Subcutaneous adipose tissue (tissue), 4 donors: Measurements from ENCODE around the gene PACRG. TPM values are rescaled to one million over a fixed set of nuclear protein-coding genes. Genes with fewer than 3 reads are reported as not detected.

Experiments used
- CTCF ChIP-seq: fragments of 450-650 bp; IDR thresholded peaks from one replicate; pipeline ENCODE4 v1.5.1; 2016; ENCODE audit warnings: low read depth, mild to moderate bottlenecking, control low read depth, antibody characterized with exemption, moderate library complexity
- total RNA-seq, 4 donors: library from RNA; depleted of rRNA; stranded (reverse); fragments of >200 nt; gene quantifications; one replicate each; pipeline ENCODE4 v1.1.0, GENCODE V29; 2016

The PACRG gene
- total RNA-seq, 4 donors from 2014 or later: 0.34 TPM; not detected in 3

- TF ChIP-seq CTCF: no peak
Observed at GRCh38 chr6:163095401-163095800, 367.6 kb downstream of the PACRG start.

GRCh38 chr6:163098827-163099479 lies 371.2 kb downstream of the PACRG start:
- TF ChIP-seq CTCF: no peak

- TF ChIP-seq CTCF: no peak
Observed at GRCh38 chr6:163099621-163100171, 371.9 kb downstream of the PACRG start.

GRCh38 chr6:163100259-163100658 lies 372.5 kb downstream of the PACRG start:
- TF ChIP-seq CTCF: no peak

GRCh38 chr6:163113358-163113962 lies 385.7 kb downstream of the PACRG start:
- no peak for TF ChIP-seq CTCF

- no peak for TF ChIP-seq CTCF
Observed at GRCh38 chr6:163118941-163119340, 391.2 kb downstream of the PACRG start.

- no peak for TF ChIP-seq CTCF
Observed at GRCh38 chr6:163120223-163120622, 392.4 kb downstream of the PACRG start.
